Spinal cord (tissue), 10 donors: ENCODE data around the gene MON1A. TPM values are rescaled to one million over a fixed set of nuclear protein-coding genes. Genes with fewer than 3 reads are reported as not detected.

Experiments
- DNase-seq, 6 donors: peaks; one replicate each; pipeline versions ENCODE4 v3.0.0 to v3.0.0-alpha.2; 2013 to 2015; ENCODE audit warnings: low spot score in 6 of 6, low read depth in 4 of 6
- H3K27ac ChIP-seq: one replicate; pipeline ENCODE4 v1.5.1; 2013; ENCODE audit warnings: low read depth, low read length, control low read depth
- H3K27me3 ChIP-seq: one replicate; pipeline ENCODE4 v1.6.1; 2013; ENCODE audit warnings: low read length; ENCODE audit not compliant: control insufficient read depth, insufficient read depth
- H3K36me3 ChIP-seq: one replicate; pipeline ENCODE4 v1.6.1; 2013; ENCODE audit warnings: low read length; ENCODE audit not compliant: control insufficient read depth, insufficient read depth
- H3K4me1 ChIP-seq: one replicate; pipeline ENCODE4 v1.6.1; 2013; ENCODE audit warnings: low read length; ENCODE audit not compliant: control insufficient read depth, insufficient read depth
- H3K4me3 ChIP-seq: one replicate; pipeline ENCODE4 v1.5.1; 2013; ENCODE audit warnings: low read depth, low read length, control low read depth
- H3K9me3 ChIP-seq: one replicate; pipeline ENCODE4 v1.6.1; 2013; ENCODE audit warnings: low read length; ENCODE audit not compliant: control insufficient read depth, insufficient read depth
- WGBS: methylation state at CpG from one replicate; pipeline ENCODE4 v1.1.5; 2013; ENCODE audit warnings: missing lambda C conversion rate; ENCODE audit not compliant: insufficient coverage; 5-methylcytosine and 5-hydroxymethylcytosine counted together
- polyA plus RNA-seq, 2 donors: library from polyadenylated mRNA; unstranded; fragments of 120-200 nt; gene quantifications; one replicate each; pipeline ENCODE4 v1.2.1, GENCODE V29; 2013; ENCODE audit not compliant: insufficient read length in 2 of 2
- total RNA-seq, 2 donors: library from RNA; depleted of rRNA in 1 of 2; stranded (reverse); fragments of 120-200 nt in 1 of 2; fragments of >200 nt in 1 of 2; gene quantifications; one replicate each; pipeline versions ENCODE4 v1.2.3 to v1.2.4, GENCODE V29; 2013 to 2014
- donor health status: healthy.

MON1A gene
- total and polyA plus RNA-seq, 4 donors = 8.0 to 25.0 (median 15.7) TPM

- Histone ChIP-seq H3K9me3 (no peaks in the 10 kb centered on the region), H3K4me1 (peaks cover 19% of the 10 kb centered on the region), H3K36me3 (no peaks in the 10 kb centered on the region), H3K27ac (no peak overlapping the region), H3K4me3 (no peak overlapping the region), H3K27me3 (no peaks in the 10 kb centered on the region)
- no peak for DNase-seq
- no CpG with 5 or more reads among the region's 2 CpGs for WGBS
These were observed 49.9 kb downstream of the MON1A start for GRCh38 chr3:49879721-49880120.

GRCh38 chr3:49878686-49879085 lies 50.9 kb downstream of the MON1A start:
- no peaks in the 10 kb centered on the region for H3K27me3 ChIP-seq
- no peak for DNase-seq
- H3K36me3 ChIP-seq = no peaks in the 10 kb centered on the region
- H3K27ac ChIP-seq = no peak overlapping the region
- H3K4me1 ChIP-seq = peaks cover 21% of the 10 kb centered on the region
- no peaks in the 10 kb centered on the region for H3K9me3 ChIP-seq
- no peak overlapping the region for H3K4me3 ChIP-seq

- Histone ChIP-seq H3K9me3 (no peaks in the 10 kb centered on the region), H3K4me1 (peaks cover 31% of the 10 kb centered on the region), H3K27me3 (no peaks in the 10 kb centered on the region), H3K4me3 (no peak overlapping the region), H3K27ac (no peak overlapping the region), H3K36me3 (no peaks in the 10 kb centered on the region)
- no CpG with 5 or more reads among the region's 2 CpGs for WGBS
- DNase-seq = peak in 1 of 6 donors; percentile 93
These were observed 51.9 kb downstream of the MON1A start for GRCh38 chr3:49877716-49878115.

GRCh38 chr3:49876567-49876966 lies 53.0 kb downstream of the MON1A start:
- H3K4me1 ChIP-seq = peaks cover 39% of the 10 kb centered on the region
- H3K36me3 ChIP-seq = no peaks in the 10 kb centered on the region
- DNase-seq = no peak
- 87% methylated on average over 5 of the region's 5 CpGs for WGBS
- H3K27ac ChIP-seq = no peak overlapping the region
- no peak overlapping the region for H3K4me3 ChIP-seq
- no peaks in the 10 kb centered on the region for H3K9me3 ChIP-seq
- no peaks in the 10 kb centered on the region for H3K27me3 ChIP-seq

- Histone ChIP-seq H3K4me1 (peaks cover 52% of the 10 kb centered on the region), H3K27ac (peak overlapping the region; percentile 8), H3K9me3 (no peaks in the 10 kb centered on the region), H3K36me3 (no peaks in the 10 kb centered on the region), H3K27me3 (peaks cover 5% of the 10 kb centered on the region), H3K4me3 (no peak overlapping the region)
- WGBS = 95% methylated on average over 8 of the region's 8 CpGs
- no peak for DNase-seq
These were observed 56.0 kb downstream of the MON1A start for GRCh38 chr3:49873623-49874022.

GRCh38 chr3:49872801-49873281 lies 56.8 kb downstream of the MON1A start:
- Histone ChIP-seq H3K9me3 (no peaks in the 10 kb centered on the region), H3K4me1 (peaks cover 60% of the 10 kb centered on the region), H3K4me3 (no peak overlapping the region), H3K27me3 (peaks cover 6% of the 10 kb centered on the region), H3K36me3 (no peaks in the 10 kb centered on the region), H3K27ac (no peak overlapping the region)
- WGBS = 15% methylated on average over 4 of the region's 4 CpGs
- peak in 2 of 6 donors; percentile 70 to 76 for DNase-seq

- peak in 2 of 6 donors; percentile 49 to 53 for DNase-seq
- Histone ChIP-seq H3K4me1 (peaks cover 71% of the 10 kb centered on the region), H3K9me3 (no peaks in the 10 kb centered on the region), H3K4me3 (no peak overlapping the region), H3K27ac (peak overlapping the region; percentile 50), H3K36me3 (no peaks in the 10 kb centered on the region), H3K27me3 (peaks cover 6% of the 10 kb centered on the region)
- 31% methylated on average over 9 of the region's 10 CpGs for WGBS
These were observed 58.0 kb downstream of the MON1A start for GRCh38 chr3:49871531-49872153.

GRCh38 chr3:49869525-49870126 lies 60.0 kb downstream of the MON1A start, which contains the start of gene CAMKV:
CAMKV (minus strand) TSS chr3:49869906; CDS start chr3:49862388, 7,518 bp downstream.
- Histone ChIP-seq H3K4me1 (peaks cover 86% of the 10 kb centered on the region), H3K36me3 (no peaks in the 10 kb centered on the region), H3K27me3 (peaks cover 6% of the 10 kb centered on the region), H3K9me3 (no peaks in the 10 kb centered on the region), H3K27ac (no peak within 1 kb of the TSS), H3K4me3 (peak within 1 kb of the TSS; percentile 30)
- WGBS = under 1% methylated on average over 59 of the region's 59 CpGs
- peak in 2 of 6 donors; percentile 82 to 85 for DNase-seq

- DNase-seq = peak in 2 of 6 donors; percentile 76
- peak overlapping the region; percentile 30 for H3K4me3 ChIP-seq
- no peaks in the 10 kb centered on the region for H3K36me3 ChIP-seq
- H3K9me3 ChIP-seq = no peaks in the 10 kb centered on the region
- no peak overlapping the region for H3K27ac ChIP-seq
- peaks cover 92% of the 10 kb centered on the region for H3K4me1 ChIP-seq
- peaks cover 6% of the 10 kb centered on the region for H3K27me3 ChIP-seq
- 1% methylated on average over 11 of the region's 23 CpGs for WGBS
These were observed 60.6 kb downstream of the MON1A start for GRCh38 chr3:49868862-49869466.
